Ovary (tissue), 3 donors: ENCODE data around the gene LCN2.

Source experiments
- POLR2A ChIP-seq: fragments of 450-650 bp; IDR thresholded peaks from one replicate; pipeline ENCODE4 v1.6.1; 2017; ENCODE audit warnings: antibody characterized with exemption, mild to moderate bottlenecking, moderate library complexity
- TF ChIP-seq, protein P1 (sequence below), 3 donors: fragments of 450-650 bp in 2 of 3; fragments of 200-600 bp in 1 of 3; IDR thresholded peaks; one replicate each; pipeline versions ENCODE4 v1.5.1 to v1.8.0; 2016 to 2022; ENCODE audit warnings: antibody characterized with exemption in 3 of 3, mild to moderate bottlenecking in 1 of 3
- donor health status: DM: no; HTN: no; CAD: no.

DNA sequence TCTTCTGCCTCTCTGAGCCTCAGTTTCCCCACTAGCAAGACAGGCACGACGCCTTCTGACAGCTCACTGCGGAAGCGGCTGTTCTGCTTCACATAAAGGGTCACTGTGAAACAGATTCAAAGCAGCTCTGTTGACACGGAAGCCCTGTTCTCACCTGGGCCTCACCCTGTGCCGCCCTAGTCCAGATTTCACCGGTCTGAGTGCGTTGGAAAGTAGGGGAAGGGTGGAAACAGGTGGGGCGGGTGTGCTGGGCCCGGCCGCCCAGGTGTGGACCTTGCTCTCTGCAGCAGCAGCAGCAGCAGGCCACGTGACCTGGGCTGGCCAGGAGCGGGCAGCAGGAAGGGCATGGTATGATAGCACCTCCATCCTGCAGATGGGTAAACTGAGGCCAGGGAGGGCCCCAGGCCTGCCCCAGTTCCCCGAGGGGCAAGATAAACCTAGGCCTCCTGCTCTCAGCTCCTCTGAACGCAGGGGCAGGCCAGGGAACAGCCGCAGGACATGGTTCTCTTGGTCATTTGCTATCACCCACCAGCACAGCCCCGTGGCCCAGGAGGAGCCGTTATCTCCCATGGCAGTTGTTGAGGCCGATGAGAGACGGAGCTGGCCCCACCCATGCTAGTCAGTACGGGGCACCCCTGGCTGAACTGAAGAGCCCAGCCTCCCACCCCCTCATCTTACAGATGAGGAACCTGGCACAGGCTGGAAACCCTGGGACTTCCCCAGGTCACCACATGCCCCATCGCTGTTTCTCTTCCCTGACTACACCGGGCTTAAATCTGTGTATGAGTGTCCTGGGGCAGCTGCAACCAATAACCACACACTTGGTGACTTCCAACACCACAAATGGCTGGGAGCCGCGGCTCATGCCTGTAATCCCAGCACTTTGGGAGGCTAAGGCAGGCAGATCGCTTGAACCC is 33.8 kb upstream of the LCN2 start:
- TF ChIP-seq, protein P1, sequence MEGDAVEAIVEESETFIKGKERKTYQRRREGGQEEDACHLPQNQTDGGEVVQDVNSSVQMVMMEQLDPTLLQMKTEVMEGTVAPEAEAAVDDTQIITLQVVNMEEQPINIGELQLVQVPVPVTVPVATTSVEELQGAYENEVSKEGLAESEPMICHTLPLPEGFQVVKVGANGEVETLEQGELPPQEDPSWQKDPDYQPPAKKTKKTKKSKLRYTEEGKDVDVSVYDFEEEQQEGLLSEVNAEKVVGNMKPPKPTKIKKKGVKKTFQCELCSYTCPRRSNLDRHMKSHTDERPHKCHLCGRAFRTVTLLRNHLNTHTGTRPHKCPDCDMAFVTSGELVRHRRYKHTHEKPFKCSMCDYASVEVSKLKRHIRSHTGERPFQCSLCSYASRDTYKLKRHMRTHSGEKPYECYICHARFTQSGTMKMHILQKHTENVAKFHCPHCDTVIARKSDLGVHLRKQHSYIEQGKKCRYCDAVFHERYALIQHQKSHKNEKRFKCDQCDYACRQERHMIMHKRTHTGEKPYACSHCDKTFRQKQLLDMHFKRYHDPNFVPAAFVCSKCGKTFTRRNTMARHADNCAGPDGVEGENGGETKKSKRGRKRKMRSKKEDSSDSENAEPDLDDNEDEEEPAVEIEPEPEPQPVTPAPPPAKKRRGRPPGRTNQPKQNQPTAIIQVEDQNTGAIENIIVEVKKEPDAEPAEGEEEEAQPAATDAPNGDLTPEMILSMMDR (IDR thresholded peaks at IDR 0.05) = no peak
- no peak for TF ChIP-seq POLR2A
